Measurements from ENCODE around the gene MOB2.

DNA sequence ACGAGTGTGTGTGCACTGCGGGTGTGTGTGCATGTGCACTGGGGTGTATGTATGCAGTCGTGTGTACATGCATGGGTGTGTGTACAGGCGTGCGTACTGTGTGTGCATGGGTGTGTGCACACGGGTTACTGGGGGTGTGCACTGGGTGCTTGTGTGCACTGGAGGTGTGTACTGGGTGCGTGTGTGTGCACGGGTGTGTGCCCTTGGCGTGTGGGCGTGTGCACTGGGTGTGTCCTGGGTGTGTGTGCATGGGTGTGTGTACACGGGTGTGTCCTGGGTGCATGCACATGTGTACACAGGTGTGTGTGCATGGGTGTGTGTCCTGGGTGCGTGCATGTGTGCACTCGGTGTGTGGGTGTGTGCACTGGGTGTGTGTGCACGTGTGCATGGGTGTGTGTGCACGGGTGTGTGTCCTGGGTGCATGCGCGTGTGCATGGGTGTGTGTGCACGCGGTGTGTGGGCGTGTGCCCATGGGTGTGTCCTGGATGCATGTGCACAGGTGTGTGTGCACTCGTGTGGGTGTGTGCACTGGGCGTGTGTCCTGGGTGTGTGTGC, 57.7 kb downstream of the MOB2 start:
- TF ChIP-seq CTCF (IDR thresholded peaks at IDR 0.05) (no peak), POLR2AphosphoS5 (IDR thresholded peaks at IDR 0.05) (no peak), POLR2A (IDR thresholded peaks at IDR 0.05) (no peak)

Data from prostate gland (tissue), 2 donors.